Astrocyte of the cerebellum (primary cell): ENCODE measurements around the gene NRARP.

ENCODE experiments used
- DNase-seq: peaks from one replicate; pipeline ENCODE4 v3.0.0-alpha.2; 2011; ENCODE audit warnings: low read depth
- H3K4me3 ChIP-seq: 2 replicates; pipeline ENCODE4 v1.5.1; 2011; ENCODE audit warnings: mild to moderate bottlenecking, low read depth, low read length, moderate library complexity
- CTCF ChIP-seq: IDR thresholded peaks from 2 replicates; pipeline ENCODE4 v1.5.1; 2012; ENCODE audit warnings: low read length, low read depth, moderate library complexity, mild to moderate bottlenecking; ENCODE audit errors: missing control alignments
- in situ Hi-C: cut with HindIII; loops from 2 replicates; pipeline ENCODE4 v1.10.0; 2017; ENCODE audit warnings: low sequenced_read_pairs

NRARP gene

GRCh38 chr9:137256362-137256761, 45.7 kb downstream of the NRARP start:
- H3K4me3 ChIP-seq, result peak overlapping the region; percentile 95
- in situ Hi-C loops, result no loop called here
- TF ChIP-seq CTCF, result no peak
- DNase-seq, result no peak

GRCh38 chr9:137255448-137256114, 46.5 kb downstream of the NRARP start:
- H3K4me3 ChIP-seq, result peak overlapping the region; percentile 95
- no peak for DNase-seq
- in situ Hi-C loops, result no loop called here
- TF ChIP-seq CTCF, result no peak

GRCh38 chr9:137254624-137255447, 47.2 kb downstream of the NRARP start, which contains the start of gene NELFB:
Gene NELFB (plus strand): TSS chr9:137255327.
- DNase-seq, result peak; percentile 54
- in situ Hi-C loops, result no loop called here
- H3K4me3 ChIP-seq, result peak within 1 kb of the TSS; percentile 95
- no peak for TF ChIP-seq CTCF

GRCh38 chr9:137253717-137254623, 48.1 kb downstream of the NRARP start:
- in situ Hi-C loops, result no loop called here

GRCh38 chr9:137252555-137253506, 49.2 kb downstream of the NRARP start:
- TF ChIP-seq CTCF, result no peak
- DNase-seq, result no peak
- H3K4me3 ChIP-seq, result no peak overlapping the region
- in situ Hi-C loops, result no loop called here

More at GRCh38 chr9:137253717-137254623, 48.1 kb downstream of the NRARP start:
- DNase-seq, result no peak
- peak overlapping the region; percentile 95 for H3K4me3 ChIP-seq
- TF ChIP-seq CTCF, result no peak
